Measurements from ENCODE around the gene MTM1.

Gene MTM1

DNA sequence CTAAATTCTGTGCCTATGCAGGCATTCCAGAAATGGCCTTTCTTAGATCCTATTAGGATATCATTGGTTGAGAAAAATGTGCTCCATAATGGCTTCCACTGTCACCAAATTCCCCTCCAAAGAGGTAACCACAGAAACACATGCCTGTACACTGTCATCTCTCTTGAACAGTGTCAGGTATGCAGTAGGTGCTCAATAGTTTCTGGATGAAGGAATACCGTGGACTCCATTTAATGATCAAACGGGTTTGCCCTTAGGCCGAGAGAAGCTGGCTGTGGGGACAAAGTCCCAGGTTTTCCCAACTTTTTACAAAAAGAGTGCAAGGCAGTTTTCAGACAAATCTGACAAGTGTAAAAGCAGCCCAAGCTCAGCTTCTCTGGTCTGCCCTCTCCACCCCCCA, 16.5 kb upstream of the MTM1 start:
- DNase-seq, result no peak

DNA sequence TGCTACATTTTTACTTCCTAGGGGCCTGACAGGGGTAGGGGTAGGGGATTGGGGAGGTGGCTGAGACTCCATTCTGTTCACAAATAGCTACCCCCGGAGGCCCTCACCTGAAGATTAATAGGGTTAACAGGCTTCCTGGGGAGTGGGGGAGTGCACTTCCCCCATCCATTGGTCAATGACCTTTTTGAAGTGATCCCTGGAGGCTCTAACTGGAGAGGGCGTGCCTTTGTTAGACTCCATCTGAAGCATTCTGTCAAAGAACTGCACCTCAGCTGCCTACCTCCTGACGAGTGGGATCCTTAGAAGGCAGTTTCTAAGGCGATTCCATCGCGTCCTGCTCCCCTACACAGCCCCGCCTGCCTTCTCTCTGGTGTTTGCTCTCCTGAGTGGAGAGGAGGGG, 10.0 kb upstream of the MTM1 start:
- no peak for DNase-seq

- DNase-seq, result no peak
These were observed 3.6 kb upstream of the MTM1 start for GRCh38 chrX:150564838-150565237.

DNA sequence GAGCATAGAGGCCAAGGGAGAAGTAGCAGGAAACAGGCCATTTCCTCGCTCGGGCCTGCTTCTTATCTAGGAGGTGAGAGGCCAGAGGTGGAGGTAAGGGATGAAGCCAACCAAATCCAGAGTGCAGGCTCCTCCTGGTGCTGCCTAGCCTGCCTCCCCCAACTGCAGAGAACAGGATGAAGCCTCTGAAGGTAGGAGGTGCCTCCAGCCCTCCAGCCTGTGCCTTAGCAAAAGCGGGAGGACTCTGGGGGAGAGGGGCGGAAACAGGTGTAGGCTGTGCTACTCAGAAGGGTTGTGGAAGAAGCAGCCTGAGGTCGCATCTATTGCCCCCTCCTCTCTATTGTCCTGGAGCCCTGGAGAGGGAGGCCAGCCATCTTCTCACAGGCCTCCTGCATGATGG, 2.9 kb upstream of the MTM1 start:
- no peak for DNase-seq

GRCh38 chrX:150566734-150567182, 1.7 kb upstream of the MTM1 start:
- peak; percentile 12 to 15 for DNase-seq

DNA sequence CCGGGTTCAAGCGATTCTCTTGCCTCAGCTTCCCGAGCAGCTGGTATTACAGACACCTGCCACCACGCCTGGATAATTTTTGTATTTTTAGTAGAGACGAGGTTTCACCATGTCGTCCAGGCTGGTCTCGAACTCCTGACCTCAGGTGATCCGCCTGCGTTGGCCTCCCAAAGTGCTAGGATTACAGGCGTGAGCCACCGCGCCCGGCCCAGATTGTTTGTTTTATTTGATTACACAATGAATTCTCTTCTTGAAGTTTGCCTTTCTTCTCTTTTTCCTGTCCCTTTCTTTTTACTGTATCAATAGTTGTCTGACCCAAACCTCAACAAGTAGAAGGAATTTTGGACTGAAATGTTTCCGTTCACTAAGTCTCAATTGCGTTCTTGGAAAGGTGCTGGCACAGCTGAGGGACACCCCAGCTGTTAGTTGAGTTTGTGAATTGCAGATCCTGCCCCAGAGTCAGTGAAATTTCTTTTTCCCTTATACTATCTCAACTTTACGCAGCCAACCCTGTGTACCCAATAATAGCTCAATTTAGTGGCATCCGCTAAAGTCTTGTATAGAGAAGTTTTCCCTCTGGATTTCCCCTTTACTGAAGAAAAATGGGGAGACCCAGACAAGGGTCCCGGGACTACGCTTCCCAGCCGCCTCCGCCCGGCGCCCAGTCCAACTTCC, 639 bp upstream of the MTM1 start:
- DNase-seq, result no peak

GRCh38 chrX:150569155-150569477, 695 bp downstream of the MTM1 start:
- DNase-seq, result peak; percentile 19 to 49

DNA sequence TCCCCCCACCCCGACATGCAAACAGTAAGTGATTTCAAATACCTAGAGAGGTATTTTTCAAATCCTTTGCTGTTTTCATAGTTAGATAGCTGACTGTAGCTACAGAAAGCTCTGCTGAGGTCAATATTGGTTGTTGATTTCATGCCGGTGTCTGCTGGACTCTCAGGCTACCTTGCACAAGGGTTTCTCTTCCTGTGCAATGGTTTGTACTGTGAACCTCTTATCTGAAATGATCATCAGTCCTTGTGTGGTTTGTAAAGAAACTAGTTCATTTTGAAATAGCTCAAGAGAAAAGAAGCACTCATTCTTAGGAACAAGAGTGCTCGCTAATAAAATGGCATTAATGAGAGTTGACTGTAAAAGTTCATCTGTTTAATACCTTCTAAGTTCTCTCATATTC, 2.1 kb downstream of the MTM1 start:
- DNase-seq, result no peak

GRCh38 chrX:150572206-150572605, 3.8 kb downstream of the MTM1 start:
- no peak for DNase-seq

DNA sequence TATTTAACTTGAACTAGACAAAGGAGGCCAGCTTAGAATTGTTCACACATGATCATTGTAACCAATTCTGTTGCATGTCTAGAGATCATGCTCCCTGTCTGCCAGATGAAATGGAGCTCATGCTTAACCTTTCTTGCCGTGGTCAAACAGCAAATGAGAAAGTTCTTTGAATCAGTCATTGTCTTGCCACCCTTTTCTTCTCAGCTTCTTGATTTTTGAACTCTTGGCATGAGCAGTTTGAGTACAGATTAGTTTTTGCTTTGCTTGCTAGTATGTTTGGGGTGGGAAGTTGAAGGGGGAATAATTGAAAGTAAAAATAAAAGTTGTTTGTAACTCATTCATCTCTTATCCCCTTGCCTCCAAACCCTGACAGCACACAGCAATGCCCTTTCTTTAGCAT, 4.7 kb downstream of the MTM1 start:
- no peak for DNase-seq

DNA sequence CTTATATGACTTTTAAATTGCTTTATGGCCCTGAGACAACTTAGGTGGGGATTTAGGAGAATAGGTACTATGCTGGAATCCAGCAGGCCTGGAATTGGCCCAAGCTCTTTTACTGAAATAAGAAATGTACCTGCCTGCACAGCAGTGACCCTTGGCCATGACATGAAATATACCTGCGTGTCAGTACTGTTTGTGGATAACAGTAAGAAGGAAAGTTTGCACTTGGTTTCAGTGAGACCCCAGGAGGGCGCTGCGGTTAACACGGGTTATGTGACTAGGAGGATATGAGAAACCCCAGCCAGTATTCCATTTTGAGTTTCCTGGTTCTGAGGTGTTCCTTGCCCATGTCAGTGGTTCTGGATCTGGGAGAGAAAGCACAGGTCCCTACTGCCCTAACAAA, 5.3 kb downstream of the MTM1 start:
- no peak for DNase-seq

DNA sequence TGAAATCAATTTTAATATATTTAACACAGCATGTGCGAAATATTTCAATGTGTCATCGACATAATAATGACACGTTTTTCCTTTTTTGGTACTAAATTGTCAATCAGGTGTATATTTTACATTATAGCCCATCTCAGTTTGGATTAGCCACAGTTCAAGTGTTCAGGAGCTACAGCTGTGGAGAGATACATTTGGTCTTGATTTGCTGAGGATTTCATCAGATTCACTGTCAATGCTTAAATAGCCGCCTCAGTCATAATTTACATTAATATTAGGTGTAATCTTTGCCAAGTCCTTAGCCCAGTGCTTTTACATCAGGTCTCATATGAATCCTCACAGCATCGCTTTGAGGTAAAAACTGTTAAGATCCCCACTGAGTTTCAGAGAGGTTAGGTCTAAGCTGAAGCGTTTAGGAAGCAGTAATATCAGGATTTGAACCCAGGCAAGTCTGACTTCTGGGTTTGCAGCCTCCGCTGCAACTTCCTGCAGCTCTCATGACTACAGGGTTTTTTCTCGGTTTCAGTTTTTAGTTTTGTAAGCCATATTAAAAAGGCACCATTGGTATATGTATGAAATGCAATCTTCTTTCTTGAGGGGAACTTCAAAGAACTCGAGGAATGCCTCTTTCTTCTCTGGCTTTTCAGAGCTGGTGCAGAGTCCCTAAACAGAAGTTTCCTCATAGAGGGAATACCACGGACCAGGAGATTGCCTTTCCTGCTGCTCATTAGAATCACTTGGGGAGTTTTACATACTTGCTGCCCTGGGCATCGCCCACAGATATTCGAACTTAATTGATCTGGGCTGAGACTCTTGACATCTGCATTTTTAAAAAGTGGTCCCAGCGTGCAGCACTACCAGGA, 6.4 kb downstream of the MTM1 start:
- no peak for DNase-seq

- DNase-seq, result no peak
These were observed 7.0 kb downstream of the MTM1 start for GRCh38 chrX:150575419-150575814.

DNA sequence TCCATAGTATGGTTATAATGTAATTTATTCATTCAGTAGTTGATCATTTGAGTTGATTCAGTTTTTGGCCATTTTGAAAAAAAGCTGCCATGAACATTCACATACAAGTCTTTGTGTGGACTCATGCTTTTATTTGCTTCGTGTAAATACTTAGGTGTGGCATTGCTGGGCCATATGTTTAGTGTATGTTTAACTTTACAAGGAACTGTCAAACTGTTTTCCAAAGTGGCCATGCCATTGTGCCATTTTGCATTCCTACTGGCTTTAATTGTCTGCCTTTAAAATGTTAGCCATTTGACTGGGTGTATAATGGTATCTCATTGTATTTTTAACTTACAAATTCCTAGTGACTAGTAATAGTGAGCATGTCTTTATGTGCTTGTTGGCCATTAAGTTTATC, 8.8 kb downstream of the MTM1 start:
- DNase-seq, result no peak

DNA sequence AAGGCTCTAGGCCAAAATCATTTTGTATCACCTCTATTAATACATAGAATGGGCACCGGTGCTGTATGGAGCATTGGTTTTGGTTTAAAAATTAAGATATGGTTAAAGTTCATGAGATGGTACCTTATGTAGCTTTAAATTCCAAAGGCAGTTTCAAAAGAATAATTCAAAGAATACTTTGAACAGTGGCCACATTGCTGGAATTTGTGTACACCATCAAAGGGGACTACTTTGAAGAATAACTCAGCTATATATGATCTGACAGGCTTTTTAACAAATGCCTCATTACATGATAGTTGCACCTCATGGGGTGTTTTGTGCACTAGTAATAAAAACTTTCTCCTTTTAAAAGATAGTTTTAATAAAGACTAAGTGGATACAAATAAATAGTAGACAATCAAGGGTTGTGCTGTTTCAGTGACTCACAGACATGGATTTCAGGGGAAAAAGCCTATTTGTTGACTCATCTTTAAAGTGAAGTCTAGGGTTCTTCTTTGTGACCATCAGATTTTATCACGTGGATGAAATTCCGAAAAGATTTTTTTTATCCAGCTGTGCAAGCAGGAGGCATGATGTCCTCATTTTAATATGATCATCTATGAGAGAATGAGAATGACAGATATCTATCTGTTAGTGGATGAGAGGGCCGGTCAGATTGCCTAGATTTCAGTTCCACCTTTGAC, 12.8 kb downstream of the MTM1 start:
- no peak for DNase-seq

DNA sequence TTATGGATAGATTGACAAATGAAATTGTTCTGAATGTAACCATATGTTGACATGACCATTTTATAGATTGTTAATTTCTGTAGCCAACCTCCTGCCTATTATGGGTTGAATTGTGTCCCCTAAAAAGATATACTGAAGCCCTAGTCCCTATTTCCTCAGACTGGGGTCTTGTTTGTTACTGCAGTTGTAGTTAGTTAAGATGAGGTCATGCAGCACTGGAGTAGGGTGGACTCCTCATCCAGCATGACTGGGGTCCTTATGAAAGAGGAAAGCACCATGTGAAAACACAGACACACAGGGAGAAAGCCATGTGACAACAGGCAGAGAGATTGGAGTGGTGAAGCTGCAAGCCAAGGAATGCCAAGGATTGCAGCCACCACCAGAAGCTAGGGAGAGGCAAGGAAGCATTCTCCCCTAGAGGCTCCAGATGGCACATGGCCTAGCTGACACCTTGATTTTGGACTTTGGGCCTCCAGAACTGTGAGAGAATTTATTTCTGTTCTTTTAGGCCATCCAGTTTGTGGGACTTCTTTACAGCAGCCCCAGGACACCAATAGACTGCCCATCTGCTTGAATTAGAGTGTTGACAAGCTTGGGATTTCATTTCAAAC, 14.0 kb downstream of the MTM1 start:
- DNase-seq, result no peak

- DNase-seq, result peak in 1 of 2 experiments; percentile 11
These were observed 19.4 kb downstream of the MTM1 start for GRCh38 chrX:150587585-150588503.

DNA sequence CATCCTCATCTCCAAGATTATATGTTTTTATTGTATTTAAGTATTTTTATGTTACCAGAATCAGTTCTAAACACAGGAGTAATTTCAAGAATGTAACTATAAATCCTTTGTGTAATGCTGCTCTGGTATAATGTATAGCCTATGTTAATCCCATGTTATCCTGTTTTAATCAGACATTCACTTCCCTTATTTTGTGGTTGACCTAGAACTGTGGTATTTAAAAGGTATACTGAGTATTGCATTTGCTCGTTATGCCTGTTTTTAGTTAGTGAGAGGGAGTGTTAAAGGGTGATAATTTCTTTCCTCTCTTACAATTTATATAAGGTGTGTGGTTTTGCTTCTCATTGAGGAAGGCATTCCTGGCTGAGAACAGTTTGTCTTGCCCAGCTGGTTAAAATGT, 26.2 kb downstream of the MTM1 start:
- DNase-seq, result no peak

DNA sequence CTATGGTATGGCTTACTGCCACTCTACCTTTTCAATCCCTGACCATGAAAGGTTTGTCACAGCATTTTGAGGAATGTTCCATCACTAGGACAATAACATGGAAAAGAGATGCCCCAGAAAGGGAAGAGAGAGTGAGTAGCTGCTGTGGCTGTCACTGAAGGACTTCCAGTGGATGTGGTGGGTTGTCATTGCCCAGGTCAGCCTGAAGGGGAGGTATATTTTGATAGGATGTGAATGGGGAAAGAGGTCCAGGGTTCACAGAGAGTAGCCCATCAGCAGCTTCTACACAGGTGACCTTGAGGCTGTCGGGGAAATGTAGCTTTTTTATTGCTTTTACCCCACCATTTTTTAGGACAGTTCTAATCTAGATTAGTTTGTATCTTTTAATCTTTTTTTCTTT, 30.8 kb downstream of the MTM1 start:
- no peak for DNase-seq

- no peak for DNase-seq
These were observed 33.9 kb downstream of the MTM1 start for GRCh38 chrX:150602296-150602695.

GRCh38 chrX:150602743-150603142, 34.3 kb downstream of the MTM1 start:
- no peak for DNase-seq

DNA sequence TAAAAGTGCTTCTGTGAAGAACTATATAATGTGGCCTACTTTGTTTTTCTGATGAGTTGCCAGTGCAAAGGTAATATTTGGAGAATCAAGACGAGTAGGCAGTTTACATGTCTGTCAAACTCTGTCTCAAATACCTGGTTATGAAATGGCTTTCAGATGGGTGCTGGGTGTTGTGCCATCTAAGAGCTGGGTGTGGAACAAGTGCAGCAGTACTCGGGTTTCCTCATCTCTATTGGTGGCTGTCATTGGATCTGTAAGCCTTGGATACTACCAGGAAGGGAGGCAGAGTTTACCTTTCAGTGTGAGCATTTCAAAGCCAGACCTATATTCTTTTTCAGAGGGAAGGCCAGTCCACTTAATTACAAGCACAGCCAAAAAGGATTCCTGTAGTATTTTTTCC, 37.2 kb downstream of the MTM1 start:
- DNase-seq, result no peak

GRCh38 chrX:150607201-150607600, 38.8 kb downstream of the MTM1 start:
- DNase-seq, result no peak
